ENCODE measurements around the gene LIG1.
"Not testable (repeated sequence)": the region's sequence is repeated elsewhere in the genome, so short reads cannot be mapped to it uniquely, and the experiment has no call there.

The LIG1 gene

GRCh38 chr19:48121066-48121465 lies 49.1 kb downstream of the LIG1 start:
- DNase-seq, result no peak

GRCh38 chr19:48120505-48120904 lies 49.6 kb downstream of the LIG1 start:
- no peak for DNase-seq

- no peak for DNase-seq
These were observed 52.0 kb downstream of the LIG1 start for GRCh38 chr19:48118131-48118517.

GRCh38 chr19:48117515-48118130 lies 52.5 kb downstream of the LIG1 start:
- no peak for DNase-seq

GRCh38 chr19:48113190-48113917 lies 56.8 kb downstream of the LIG1 start:
- no peak for DNase-seq

DNA sequence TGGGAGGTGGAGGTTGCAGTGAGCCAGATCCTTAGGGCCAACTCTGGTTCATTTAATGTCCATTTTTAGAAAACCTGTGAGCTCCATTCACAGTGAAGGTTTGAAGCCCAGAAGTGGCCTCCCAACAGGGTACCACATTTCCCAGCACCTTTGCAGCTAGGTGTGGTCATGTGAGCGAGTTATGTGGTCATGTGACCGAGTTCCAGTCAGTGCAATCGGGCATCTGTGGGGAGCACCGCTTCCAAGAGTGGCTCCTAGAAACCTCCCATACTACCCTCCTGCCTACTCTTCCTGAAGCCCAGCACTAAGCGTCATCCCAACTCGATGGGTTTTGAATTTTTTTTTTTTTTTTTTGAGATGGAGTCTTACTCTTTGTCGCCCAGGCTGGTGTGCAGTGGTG lies 58.9 kb downstream of the LIG1 start:
- DNase-seq, result no peak

DNA sequence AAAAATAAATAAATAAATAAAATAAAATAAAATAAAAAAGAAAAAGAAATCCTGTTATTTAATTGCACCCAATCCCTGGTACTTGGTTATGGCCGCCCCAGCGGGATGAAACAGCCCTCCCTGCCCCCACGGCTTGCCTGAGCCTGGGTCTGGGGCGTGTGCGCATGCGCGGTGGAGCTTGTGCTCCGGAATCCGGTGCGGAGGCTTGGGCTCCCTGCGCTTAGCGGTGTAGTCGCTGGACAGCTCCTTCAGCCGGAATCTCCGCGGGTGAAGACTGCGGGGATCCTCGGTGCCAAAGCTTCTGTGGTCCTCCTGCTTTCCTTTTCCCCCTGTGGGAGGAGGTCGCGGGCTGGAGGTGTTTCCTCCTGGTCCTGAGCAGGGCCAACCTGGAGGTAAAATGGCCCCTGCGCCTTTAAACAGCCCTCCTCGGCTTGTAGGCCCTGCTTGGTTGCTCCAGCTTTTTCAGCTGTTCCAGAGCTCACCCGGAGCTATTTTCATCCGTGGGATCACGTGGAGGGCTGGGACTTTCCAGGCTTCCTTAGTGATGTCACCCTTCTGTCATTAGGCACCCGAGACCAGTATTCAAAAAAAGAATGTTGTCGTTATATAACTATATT lies 59.7 kb downstream of the LIG1 start, which contains the start of gene PLA2G4C:
TSS of gene PLA2G4C (minus strand) at position 468 of the 617 bp plus-strand sequence. CDS start 4,288 bp downstream, outside the sequence.
- peak; percentile 59 to 89 (median 68) for DNase-seq

- no peak for DNase-seq
These were observed 61.0 kb downstream of the LIG1 start for GRCh38 chr19:48108997-48109782.

- DNase-seq, result no peak
These were observed 66.2 kb downstream of the LIG1 start for GRCh38 chr19:48103922-48104321.

DNA sequence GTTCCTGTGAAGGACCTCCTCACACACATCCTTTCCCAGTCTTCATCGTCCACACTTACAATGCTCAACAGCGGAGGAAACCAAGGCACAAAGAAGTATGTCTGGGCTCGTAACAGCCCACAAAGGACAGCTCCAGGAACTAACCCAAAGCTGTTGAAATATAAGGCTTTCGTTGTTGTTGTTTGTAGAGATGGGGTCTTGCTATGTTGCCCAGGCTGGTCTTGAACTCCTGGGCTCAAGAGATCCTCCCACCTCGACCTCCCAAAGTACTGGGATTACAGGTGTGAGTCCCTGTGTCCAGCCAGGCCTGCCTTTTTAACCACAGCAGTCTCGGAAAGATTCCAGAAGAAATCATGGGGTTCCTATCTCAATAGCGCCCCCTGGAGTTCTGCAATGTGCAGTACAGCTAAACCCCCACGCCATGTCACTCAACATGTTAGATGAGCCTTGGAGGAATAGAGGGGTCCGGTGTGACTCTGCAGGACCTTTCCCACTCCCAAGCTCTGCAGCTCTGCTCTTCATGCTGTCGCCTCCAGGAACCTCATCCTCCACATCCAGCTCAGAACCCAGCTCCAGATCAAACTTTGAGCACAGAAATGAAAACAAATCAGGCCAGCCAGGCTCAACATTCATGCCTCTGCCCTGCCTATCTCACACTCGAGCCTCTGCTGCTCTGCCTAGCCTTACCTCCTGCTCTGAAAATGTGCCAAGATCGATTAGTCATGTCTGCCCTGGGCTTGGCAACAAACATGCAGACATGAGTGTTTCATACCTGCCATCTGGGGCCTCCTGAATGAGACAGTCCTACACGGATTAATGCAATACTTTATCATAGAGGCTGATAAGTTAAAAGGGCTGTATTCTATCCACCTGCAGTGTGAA lies 67.0 kb downstream of the LIG1 start:
- DNase-seq, result peak in 2 of 5 experiments; percentile 14 to 71

DNA sequence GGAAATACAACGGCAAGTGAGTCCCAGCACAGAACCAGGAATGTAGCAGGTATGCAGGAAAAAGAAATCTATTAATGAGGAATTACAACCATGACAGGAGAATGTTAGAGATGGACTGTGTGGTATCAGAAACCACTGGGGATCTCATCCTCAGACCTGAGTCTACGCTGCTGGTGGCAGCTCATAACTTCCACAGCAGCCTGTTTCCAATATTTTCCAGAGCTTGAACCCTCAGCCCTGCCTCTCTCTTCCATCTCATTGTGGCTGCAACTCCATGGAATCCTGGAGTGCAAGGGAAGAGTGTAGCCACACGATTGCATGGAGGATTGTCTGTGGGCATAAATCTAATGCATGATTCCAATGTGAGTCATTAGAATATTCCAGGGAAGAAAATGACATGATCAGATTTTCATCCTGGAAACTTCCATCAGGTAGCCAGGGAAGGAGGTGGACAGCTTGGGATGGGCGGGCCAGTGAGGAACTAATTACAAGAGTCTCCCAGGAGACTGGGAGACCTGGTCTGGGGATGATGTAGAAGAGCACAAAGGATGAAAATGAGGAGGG lies 74.5 kb downstream of the LIG1 start:
- DNase-seq, result no peak

DNA sequence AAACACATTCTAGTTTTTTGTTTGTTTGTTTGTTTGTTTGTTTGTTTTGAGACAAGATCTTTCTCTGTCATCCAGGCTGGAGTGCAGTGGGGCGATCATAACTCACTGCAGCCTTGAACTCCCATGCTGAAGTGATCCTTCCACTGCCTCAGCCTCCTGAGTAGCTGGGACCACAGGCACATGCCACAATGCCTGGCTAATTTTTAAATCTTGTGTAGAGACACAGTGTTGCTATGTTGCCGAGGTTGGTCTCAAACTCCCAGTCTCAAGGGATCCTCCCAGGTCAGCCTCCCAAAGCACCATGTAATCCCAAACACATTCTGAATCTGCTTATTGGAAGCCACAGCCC lies 75.3 kb downstream of the LIG1 start:
- DNase-seq, result no peak

DNA sequence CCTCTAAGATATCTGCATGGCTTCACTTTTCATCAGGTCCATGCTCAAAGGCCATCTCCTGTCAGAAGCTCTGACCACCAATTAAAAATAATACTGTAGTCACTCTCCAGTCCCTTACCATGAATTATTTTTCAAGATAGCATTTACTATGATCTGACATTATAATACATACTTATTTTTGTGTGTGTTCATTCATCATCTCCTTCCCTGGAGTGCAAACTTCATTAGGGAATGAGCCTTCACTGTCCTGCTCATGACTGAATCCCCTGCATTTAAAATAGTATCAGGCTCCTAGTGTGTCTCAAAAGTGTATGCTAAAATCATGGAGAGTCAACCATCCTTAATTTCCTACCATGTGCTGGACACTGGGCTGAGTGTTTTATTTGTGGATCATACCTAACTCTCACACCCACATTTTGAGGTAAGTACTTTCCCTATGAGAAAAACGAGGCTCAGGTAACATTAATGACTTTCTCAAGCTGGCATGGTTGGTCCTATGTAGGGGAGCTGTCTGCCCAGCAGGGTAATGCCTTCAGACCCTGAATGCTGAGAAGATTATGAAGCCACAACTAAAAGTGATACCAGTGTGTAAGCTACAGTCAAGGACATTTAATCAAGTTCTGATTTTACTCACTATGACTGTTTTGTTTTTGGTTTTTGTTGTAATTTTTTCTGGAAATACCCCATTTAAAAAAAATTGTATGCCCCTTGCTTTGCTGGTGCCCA lies 75.9 kb downstream of the LIG1 start:
- DNase-seq, result peak in 1 of 5 experiments; percentile 38

GRCh38 chr19:48091111-48091718 lies 78.9 kb downstream of the LIG1 start:
- DNase-seq, result not testable (repeated sequence)

DNA sequence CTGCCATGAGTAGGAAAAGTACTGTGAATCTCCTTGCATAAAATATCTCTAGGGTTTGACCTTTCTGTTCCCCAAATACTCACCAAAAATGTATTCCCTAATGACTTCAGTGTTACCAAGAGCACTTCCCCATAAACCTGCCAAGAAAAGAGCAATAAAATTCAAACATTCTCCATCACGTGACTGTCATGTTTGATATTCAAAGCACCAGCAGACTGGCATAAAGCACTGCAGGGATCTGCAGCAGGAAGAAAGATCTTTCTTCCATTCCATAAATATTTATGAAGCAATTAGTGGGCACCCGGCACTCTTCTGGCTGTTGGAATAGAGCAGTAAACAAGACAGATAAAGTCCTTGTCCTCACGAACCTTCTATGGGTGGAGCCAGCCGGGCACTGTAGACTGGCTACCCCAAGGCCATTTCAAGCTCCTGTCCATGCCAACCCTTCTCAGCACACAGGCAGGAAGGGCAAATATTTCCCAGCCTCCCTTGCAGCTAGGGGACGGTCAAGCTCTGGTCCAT lies 79.8 kb downstream of the LIG1 start:
- no peak for DNase-seq

DNA sequence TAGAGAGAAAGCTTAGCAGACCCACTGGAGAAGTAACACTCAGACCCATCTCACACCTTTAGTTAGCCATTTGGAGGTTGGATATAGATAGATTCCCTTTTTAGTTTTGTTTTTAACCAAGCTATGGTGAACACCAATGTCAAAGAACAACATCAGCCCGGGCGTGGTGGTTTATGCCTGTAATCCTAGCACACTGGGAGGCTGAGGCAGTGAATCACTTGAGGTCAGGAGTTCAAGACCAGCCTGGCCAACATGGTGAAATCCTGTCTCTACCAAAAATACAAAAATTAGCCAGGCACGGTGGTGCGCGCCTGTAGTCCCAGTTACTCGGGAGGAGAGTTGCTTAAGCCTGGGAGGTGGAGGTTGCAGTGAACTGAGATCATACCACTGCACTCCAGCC lies 81.2 kb downstream of the LIG1 start:
- not testable (repeated sequence) for DNase-seq

DNA sequence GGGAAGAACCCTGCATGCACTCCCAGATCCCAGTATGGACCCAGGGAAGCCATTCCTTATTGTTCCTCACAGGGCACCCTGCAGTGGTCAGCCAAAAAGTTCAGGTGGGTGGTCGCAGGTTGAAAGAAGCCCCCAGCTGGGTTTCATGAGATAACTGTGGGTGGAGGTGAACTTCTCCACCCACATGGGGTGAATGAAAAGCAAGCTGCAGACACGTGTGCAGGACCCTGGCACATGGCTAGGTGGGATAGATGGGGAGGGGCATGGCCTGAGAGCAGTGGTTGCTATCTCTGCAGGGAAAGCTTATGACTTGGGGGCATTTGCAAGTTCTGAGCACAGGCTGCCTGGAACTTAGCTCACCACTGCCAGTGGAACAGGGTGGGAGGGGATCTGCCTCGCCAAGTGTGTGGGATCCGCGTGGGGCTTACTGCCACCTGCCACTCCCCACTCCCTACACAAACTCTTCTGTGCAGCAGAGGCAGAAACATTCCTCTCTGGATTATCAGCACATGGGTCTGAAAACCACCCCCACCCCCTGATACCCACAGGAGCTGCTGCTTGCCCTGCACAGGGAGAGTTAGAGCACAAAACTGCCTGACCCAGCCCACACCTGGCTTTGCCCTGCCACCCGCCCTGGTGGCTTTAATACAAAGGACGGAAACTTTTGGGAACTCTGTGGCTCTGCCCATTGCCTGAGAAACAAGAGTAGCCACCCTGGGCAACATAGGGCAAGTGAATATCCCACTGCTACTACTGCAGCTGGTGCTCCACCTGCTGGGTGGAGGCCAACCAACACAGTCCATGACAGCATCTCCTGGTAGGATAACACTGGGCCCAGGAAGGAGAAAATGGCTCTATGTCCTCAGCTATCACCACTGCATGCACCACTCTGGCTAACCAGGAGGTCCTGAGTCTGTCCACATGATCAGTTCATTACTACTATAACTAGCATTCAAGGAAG lies 84.0 kb downstream of the LIG1 start:
- DNase-seq, result no peak

DNA sequence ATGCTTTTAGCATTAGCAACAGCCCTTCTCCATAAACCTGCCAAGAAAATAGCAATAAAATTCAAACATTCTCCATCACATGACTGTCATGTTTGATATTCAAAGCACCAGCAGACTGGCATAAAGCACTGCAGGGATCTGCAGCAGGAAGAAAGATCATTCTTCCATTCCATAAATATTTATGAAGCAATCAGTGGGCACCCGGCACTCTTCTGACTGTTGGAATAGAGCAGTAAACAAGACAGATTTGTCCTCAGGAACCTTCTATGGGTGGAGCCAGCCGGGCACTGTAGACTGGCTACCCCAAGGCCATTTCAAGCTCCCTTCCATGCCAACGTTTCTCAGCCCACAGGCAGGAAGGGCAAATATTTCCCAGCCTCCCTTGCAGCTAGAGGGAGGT lies 85.1 kb downstream of the LIG1 start:
- no peak for DNase-seq

- DNase-seq, result no peak
These were observed 89.0 kb downstream of the LIG1 start for GRCh38 chr19:48081106-48081505.
